ENCODE results near the gene XRN2. TPM values are rescaled to one million over a fixed set of nuclear protein-coding genes. Genes with fewer than 3 reads are reported as not detected.

XRN2 gene
- total RNA-seq, 1 donor from 2014 or later = 55.1 TPM

GRCh38 chr20:21291026-21291425, 12.1 kb upstream of the XRN2 start:
- DNase-seq (ENCODE audit: low spot score) = no peak

- DNase-seq (ENCODE audit: low spot score) = no peak
These were observed 8.4 kb upstream of the XRN2 start for GRCh38 chr20:21294755-21295154.

GRCh38 chr20:21301940-21302663, 1.0 kb upstream of the XRN2 start:
- no peak for DNase-seq (ENCODE audit: low spot score)

GRCh38 chr20:21302664-21303060, 469 bp upstream of the XRN2 start:
- DNase-seq (ENCODE audit: low spot score) = no peak

- DNase-seq (ENCODE audit: low spot score) = no peak
These were observed 898 bp downstream of the XRN2 start for GRCh38 chr20:21303872-21304586.

- DNase-seq (ENCODE audit: low spot score) = no peak
These were observed 5.2 kb downstream of the XRN2 start for GRCh38 chr20:21308340-21308739.

GRCh38 chr20:21309678-21310467, 6.7 kb downstream of the XRN2 start:
- DNase-seq (ENCODE audit: low spot score) = no peak

GRCh38 chr20:21312813-21313474, 9.8 kb downstream of the XRN2 start:
- no peak for DNase-seq (ENCODE audit: low spot score)

- no peak for DNase-seq (ENCODE audit: low spot score)
These were observed 12.0 kb downstream of the XRN2 start for GRCh38 chr20:21315138-21315537.

GRCh38 chr20:21322083-21322710, 19.1 kb downstream of the XRN2 start:
- no peak for DNase-seq (ENCODE audit: low spot score)

- DNase-seq (ENCODE audit: low spot score) = no peak
These were observed 19.8 kb downstream of the XRN2 start for GRCh38 chr20:21322921-21323331.

GRCh38 chr20:21323640-21324039, 20.5 kb downstream of the XRN2 start:
- no peak for DNase-seq (ENCODE audit: low spot score)

GRCh38 chr20:21324126-21324525, 21.0 kb downstream of the XRN2 start:
- no peak for DNase-seq (ENCODE audit: low spot score)

GRCh38 chr20:21325296-21325695, 22.2 kb downstream of the XRN2 start:
- DNase-seq (ENCODE audit: low spot score) = no peak

- no peak for DNase-seq (ENCODE audit: low spot score)
These were observed 23.6 kb downstream of the XRN2 start for GRCh38 chr20:21326700-21327099.

- no peak for DNase-seq (ENCODE audit: low spot score)
These were observed 33.5 kb downstream of the XRN2 start for GRCh38 chr20:21336455-21337151.

GRCh38 chr20:21338291-21338690, 35.2 kb downstream of the XRN2 start:
- no peak for DNase-seq (ENCODE audit: low spot score)

GRCh38 chr20:21339499-21339898, 36.4 kb downstream of the XRN2 start:
- no peak for DNase-seq (ENCODE audit: low spot score)

- no peak for DNase-seq (ENCODE audit: low spot score)
These were observed 38.0 kb downstream of the XRN2 start for GRCh38 chr20:21340991-21341697.

Measured in mesenteric fat pad (tissue), 1 donor.